C1 segment of cervical spinal cord (tissue), 14 donors: Measurements from ENCODE around the gene IL16.
A peak's percentile ranks its signal among the peaks of the same experiment; 100 is the strongest.

ENCODE experiments used
- DNase-seq, 14 donors: peaks; one replicate each; lab custom pipeline; 2025; lab: John Stamatoyannopoulos, UW

Gene IL16

DNA sequence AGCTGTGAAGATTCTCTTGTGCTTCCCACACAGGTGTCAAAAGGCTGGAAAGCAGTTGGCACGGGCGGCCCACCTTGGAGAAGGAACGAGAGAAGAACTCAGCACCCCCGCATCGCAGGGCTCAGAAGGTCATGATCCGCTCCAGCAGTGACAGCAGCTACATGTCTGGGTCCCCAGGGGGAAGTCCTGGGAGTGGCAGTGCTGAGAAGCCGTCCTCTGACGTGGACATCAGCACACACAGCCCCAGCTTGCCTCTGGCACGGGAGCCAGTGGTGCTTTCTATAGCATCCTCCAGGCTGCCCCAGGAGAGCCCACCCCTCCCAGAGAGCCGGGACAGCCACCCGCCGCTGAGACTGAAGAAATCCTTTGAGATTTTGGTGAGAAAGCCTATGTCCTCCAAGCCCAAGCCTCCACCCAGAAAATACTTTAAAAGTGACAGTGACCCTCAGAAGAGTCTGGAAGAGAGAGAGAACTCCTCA is 95.9 kb downstream of the IL16 start:
- no peak for DNase-seq

DNA sequence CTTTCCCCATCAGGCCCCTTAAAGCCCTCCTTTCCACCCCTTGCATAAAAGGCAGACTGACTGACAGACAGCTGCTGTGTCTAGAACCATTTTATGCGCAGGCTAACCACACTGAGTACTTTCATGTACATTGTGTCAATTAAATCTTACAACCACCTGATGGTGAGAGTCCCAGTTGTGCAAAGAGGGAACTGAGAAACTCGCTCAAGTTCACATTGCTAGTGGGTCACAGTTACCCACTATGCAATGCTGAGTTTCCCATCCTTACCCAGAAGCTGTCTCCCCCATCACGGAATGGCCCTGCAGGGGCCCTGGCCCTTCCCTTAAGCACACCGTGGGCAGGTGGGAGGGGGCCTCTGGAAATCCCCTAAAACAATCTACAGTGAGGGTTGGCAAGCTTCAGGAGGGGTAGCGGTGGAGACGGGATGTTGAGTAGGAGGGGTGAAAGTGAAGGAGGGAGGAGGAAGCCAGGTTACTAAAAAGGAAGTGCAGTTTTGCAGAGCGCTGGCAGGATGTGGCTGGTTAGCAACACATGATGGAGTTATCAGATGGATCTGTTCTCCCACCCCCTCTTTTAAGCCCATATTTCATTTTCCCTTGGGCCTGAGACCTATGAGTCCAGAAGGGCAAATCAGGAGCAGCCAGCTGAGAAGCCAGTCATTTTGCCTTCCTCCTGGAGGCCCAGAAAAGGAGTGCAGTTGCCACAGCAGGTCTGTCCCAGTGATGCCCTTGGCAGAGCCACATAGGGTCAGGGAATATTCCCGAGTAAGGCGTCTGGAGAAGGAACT is 97.2 kb downstream of the IL16 start:
- DNase-seq, result peak in 1 of 14 donors; percentile 28

DNA sequence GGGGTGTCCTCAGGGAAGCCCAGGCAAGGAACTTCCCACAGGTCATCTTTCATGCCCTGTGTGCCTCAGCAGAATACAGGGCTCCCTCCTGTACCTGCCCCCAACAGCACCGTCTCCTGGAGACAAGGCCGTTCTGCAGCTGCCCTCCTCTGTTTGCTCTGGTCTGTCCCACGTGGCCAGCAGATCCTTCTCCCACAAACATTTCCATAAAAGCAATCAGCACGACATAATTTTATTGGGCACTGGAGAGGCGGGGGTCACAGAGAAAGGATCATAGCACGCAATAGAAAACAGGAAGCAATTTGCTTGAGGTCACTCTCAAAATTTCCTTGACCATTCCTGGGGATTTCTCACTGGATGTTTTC is 97.8 kb downstream of the IL16 start:
- no peak for DNase-seq

DNA sequence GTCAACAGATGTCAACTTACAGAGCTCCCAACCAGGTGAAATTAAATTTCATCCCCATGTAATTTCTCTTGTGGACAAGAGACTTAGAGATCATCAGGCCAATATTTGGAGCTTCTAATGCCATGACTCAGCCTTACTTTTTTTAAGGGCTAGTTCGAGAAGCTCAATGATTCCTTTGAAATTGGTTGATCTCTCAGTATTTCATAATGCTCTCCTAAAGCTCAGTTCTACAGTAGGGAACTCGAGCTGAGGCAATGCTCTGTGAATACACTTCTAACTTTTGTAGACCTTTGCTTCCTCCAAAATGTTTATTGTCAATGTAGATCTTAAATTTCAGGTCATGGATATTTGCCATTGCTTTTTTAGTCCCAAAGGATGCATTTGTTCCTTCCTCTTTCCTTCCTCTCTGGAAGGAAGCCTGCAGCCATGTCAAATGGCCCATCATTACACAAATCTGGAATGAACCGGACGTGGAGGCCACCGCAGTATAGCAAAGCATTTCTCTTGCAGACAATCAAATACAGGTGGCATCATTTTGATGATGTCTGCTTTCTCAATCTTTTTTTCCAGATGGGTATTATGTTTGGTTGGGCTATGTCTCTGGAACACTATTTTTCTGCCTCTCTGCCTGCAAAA is 98.9 kb downstream of the IL16 start:
- no peak for DNase-seq

DNA sequence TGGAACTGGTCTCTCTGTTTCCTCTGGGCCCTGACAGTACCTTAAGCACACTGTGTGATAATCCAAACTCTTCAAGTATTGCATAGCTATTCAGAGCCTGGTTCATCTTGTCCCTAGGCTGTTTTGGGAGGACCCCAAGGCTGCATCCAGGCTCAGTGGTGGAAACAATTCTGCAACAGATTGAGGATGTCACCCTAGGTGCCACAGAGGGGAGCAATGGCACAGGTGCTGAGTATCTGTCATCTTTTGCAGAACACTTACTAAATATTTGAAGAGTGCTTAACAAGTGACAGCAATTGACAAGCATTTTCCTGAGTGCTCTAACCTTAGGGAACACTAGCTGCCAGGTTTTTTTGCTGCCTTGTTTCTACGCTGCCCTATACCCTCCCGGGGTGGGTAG is 99.5 kb downstream of the IL16 start:
- DNase-seq, result no peak

DNA sequence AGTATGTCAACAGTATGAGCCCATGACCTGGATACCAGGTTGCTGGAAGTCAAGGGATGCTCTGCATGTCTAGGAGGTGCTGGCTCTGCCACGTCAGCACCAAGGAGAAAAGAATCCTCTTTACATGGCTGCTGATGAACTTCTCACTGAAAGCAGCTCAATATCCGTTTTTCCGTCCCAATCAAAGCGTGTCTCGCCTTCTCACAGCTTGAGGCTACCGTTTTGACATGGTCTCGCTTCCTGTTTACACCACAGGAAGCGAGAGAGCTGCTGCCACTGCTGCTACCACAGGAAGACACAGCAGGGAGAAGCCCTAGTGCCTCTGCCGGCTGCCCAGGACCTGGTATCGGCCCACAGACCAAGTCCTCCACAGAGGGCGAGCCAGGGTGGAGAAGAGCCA is 100.0 kb downstream of the IL16 start:
- DNase-seq, result peak in 8 of 14 donors; percentile 17 to 47 (median 28)

DNA sequence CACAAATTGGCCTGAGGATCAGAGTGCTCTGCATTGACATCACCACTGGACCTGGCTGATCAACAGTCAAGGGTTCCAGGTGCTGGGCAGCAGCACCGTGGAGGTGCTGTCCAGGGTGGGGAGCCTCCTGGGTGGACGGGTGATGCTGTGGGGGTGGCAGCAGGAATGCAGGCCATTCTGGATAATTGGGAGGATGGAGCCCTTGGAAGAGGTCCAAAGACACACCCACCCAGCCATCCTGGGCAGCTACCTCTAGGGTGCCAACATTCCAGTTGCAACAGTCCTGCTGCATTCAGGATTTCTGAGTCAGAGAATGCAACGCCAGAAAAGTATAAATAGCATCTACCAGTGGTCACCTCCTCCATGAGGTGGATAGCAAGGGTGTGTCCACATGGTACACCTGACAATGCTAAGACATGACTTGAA is 100.5 kb downstream of the IL16 start:
- DNase-seq, result no peak

DNA sequence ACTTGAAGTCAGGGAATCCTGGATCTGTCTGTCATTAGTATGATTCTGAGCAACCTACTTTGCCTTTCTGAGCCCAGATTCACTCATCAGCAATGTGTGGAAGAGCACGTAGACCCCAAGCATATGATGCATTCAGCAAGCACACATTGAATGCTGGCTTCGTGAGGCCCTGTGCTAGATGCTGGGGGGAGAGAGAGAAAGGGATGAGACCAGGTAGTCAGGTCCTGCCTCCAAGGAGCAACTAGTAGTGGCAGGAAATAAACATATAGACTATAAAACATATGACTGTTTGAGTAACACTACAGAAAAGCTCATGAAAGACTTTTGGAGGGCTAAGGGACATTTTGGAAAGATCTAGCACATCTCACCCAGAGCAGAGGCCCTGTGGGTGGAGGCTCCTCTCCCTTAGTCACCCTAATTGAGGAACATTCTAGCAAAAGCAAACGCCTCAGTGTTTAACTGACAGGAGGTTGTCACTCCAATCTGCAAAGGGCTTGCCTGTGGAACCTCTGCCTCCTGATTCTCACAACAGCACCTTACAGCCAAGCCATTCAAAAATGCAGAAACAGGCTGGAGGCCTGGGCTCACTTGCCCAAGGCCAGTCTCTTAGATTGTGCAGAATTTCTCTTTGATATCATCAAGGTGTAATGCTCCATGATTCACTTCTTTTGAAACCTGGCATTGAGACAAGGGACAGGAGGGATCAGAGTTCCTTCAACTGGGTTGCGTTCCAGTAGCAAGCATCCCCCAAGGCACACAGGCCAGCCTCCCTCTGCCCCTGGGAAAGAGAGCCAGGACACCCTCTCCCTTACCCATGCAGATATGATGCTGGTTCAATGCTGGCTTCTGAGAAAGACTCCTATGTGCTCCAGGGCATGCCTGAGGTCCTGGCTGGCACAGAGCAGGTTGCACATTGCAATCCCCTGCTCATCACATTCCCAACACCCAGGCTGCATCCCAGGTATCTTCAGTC is 101.2 kb downstream of the IL16 start:
- no peak for DNase-seq

DNA sequence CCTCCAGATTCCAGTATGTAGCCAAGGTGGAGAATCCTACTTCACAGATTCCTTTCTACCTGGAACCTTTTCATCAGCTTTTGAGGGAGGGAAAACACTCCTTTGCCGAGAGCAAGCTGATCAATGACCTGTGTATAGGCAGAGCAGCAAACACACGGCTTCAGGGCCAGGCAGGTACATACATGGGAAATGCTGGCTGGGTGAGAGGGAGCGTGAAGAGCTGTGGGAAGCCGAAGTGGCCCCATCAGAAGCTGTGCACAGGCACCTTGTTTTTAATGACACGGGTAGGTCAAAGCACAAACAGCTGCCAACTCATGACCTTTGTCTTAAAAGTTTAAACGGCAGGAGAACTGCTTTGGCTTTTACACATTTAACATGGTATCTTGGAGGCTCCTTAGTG is 101.9 kb downstream of the IL16 start:
- DNase-seq, result no peak

DNA sequence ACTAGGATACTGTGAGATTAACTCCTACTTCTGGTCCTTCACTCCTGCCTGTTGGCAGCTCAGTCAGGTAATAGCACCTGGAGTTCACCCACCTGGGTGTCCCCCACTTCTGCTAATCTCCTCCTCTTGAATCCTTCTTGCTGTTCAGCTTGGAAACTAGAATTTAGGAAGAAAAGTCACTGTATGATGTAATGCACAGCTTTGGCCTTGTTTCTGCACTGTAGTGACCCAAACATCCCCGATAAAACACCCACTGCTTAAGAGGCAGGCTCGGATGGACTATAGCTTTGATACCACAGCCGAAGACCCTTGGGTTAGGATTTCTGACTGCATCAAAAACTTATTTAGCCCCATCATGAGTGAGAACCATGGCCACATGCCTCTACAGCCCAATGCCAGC is 102.5 kb downstream of the IL16 start:
- DNase-seq, result no peak

DNA sequence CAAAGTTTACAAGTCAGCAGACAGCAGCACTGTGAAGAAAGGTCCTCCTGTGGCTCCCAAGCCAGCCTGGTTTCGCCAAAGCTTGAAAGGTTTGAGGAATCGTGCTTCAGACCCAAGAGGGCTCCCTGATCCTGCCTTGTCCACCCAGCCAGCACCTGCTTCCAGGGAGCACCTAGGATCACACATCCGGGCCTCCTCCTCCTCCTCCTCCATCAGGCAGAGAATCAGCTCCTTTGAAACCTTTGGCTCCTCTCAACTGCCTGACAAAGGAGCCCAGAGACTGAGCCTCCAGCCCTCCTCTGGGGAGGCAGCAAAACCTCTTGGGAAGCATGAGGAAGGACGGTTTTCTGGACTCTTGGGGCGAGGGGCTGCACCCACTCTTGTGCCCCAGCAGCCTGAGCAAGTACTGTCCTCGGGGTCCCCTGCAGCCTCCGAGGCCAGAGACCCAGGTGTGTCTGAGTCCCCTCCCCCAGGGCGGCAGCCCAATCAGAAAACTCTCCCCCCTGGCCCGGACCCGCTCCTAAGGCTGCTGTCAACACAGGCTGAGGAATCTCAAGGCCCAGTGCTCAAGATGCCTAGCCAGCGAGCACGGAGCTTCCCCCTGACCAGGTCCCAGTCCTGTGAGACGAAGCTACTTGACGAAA is 103.1 kb downstream of the IL16 start:
- no peak for DNase-seq

DNA sequence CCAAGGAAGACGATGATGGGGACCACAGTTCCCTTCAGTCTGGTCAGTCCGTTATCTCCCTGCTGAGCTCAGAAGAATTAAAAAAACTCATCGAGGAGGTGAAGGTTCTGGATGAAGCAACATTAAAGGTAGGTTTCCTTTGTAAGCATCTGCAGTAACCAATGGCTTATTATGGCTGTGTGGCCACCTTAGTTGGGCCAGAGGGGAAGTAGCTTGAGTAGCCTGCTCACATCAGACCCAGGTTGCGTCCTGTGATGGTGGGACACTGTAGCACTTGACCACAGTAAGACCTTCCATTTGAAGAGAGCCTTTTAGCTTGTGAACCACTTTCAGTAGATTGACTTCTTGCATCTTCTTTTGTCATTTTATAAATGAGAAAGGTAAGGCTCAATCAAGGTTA is 104.7 kb downstream of the IL16 start:
- no peak for DNase-seq

DNA sequence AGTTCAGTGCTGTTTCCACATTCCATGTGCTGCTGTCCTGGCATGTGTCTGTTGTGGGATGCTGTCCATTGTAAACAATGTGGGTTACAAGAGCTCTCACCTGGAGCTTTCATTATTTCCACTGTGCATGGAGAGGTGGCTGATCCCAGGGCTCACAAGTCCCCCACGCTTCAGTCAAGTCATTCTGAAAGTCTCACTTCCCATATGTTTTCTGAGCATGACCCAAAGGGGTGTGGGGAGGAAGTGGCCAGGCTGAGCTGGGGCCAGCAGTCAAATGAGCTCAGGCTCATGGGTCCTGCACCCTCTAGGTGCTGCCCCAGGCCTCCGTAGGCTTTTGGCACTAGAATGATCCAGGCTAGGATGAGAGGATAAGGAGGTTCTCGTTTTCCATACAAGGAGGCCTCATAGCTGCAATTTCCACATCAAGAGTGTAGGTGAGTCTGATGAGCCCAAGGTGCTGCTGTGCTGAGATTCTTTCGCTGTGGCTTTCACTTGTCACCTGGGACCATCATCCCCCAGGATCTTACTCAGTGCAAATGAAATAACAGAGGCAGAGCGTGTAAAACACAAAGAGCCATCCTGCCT is 105.2 kb downstream of the IL16 start:
- peak in 5 of 14 donors; percentile 21 to 53 (median 42) for DNase-seq

DNA sequence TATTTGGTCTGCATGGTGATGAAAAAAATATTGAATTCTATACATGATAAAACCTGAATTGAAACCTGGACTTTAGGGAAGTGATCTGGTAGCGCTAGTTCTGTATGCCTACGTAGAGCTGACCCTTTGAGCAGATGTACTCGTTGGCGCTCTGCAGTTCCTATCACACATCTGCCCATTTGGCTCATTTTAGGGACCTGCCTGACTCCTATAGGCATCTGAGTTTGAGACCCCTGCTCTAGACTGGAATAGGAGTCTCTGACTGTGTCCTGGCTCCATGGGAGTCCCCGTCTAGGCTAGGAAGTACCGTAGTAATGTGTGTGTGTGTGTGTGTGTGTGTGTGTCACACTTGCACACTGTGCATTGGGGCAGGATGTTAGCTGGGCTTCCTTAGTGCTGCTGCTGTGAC is 106.0 kb downstream of the IL16 start:
- peak in 2 of 14 donors; percentile 13 to 16 for DNase-seq

DNA sequence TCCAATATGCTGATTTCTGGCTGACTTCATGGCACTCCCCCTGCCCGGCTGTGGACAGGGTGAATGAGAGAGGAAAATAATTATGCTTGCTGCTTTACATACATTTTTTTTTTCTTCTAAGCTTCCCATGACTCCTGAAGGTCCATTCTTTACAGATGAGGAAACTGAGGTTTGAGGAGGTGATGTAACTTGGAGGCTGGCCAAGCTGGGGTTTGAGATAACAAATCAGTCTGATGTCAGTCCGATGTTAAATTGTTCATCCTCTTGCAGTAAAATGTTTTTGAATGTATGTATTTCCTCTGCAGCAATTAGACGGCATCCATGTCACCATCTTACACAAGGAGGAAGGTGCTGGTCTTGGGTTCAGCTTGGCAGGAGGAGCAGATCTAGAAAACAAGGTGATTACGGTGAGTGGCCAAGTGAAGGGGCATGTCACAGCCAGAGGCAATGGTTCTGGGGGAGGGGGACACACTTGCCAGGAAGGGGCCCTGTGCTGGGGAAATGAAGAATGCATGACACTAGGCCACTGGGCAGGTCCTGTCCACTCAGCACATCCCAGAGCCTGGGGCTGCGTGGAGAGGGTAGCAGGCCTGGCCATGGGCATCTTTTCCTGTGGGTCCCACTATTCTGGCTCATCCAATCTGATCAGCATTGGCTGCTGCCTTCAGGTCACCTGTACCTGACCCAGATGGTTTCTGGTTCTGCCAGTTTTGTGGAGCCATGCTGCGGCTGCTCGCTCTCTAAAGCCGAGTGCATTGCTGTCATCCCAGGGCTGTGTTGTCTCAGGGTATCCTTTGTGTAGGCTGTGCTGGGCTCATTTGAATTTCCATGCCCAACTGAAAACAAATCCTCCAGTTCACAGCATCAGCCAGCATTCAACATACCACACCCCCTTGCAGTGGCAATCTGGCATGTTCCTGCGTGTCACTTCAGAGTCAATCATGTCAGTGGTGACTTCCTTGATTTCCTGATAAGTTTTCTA is 106.9 kb downstream of the IL16 start:
- peak in 1 of 14 donors; percentile 29 for DNase-seq

DNA sequence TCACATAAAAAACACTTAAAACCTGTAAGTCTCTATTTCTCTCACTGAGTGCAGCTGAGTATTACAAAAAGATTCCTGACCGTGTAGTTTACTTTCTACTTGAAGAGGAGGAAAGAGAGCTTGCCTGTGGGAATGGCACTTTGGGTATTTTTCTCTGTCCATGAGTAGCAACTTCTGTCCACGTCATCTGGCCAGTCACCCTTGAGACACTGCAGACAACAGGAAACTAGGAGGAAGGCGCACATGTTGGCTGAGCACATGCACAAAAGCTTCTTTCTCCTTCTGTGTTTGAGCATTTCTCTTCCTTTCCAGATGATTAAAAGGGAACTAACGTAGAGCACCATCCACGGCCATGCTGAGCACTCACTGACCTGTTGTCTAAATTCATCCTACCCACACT is 107.5 kb downstream of the IL16 start:
- DNase-seq, result peak in 4 of 14 donors; percentile 13 to 44 (median 24)

DNA sequence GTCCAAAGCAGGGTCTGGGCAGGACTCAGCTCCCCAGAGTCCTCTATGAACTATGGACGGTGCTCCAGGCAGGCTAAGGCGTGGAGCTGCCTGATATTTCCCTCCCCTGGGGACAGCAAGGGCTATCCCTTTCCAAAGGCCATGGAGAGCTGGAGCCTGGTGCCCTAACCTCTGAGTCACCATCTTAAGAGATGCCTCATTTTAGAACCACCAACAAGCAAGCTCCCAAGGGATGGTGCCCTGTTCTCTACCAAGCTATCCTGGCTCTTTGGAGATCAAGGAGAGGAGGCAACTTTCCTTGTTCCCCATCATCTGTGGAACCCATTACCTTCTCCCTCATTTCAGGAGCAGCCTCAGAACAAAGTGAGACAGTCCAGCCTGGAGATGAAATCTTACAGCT is 111.6 kb downstream of the IL16 start:
- DNase-seq, result no peak

DNA sequence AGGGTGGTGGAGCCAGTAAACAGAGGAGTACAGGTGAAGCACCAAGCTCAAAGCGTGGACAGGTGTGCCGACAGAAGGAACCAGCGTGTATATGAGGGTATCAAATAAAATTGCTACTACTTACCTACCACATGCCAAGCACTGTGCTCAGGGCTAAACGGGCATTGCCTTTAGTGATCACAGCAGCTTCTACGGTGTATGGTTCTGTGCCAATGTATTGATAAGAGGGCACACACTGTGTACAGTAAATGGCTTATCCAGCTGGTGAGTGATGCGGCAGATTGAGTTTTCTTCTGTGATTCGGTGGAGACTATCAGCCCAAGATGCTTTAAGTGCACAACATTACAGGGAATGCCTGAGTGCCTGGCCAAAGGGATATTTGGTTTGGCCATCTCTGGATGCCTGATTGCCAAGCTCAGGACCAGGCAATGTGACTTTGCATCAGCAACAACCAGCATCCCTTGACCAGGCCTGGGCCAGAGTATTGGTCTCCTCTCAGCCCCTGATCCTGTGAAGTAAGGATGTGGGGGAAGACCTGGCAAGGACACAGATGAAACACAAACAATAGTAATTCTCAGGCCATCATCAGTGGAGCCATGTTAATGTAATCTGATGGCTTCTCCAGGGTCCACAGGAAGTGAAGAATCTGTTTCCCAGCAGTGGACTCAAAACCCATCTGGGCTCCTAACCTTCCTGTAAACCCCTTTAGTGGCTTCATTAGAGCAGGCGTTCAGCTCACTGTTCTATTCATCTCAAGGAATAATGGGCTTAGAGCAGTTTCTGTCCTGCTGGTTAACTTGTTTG is 113.2 kb downstream of the IL16 start:
- DNase-seq, result peak in 1 of 14 donors; percentile 43

DNA sequence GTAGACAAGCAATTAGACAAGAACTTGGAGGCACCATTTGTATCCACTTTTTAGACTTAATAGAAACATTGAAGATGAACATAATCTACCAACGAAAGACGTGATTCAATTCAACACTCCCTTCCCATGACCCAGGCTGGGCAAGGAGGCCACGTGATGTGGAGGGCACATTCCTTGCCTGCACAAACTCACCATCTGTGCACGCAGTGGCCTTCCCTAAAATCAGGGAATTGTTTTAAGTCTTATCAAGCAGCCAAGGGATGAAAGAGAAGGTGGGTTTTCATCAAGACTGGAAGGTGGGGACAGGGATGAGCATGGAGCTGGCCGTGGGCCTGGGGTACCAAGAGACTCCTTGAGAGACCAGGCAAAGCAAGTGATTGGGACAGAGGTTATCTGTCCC is 113.8 kb downstream of the IL16 start:
- no peak for DNase-seq
